HTR-8/SVneo (cell line): ENCODE measurements around the gene CFAP141.

Experiments used
- DNase-seq: peaks from one replicate; pipeline ENCODE4 v3.0.0; 2011; ENCODE audit warnings: low spot score, mixed read lengths; ENCODE audit not compliant: insufficient read length
- FAIRE-seq: peaks from 2 replicates; lab custom pipeline; 2011; peaks lifted over from hg19 to GRCh38; lab: Jason Lieb, UNC

CFAP141 gene

GRCh38 chr1:154178013-154178412 is 28.1 kb downstream of the CFAP141 start:
- no peak for FAIRE-seq
- no peak for DNase-seq

- FAIRE-seq (no peak), DNase-seq (no peak)
Measured at GRCh38 chr1:154176337-154176736, 29.8 kb downstream of the CFAP141 start.

- no peak for FAIRE-seq
Measured at GRCh38 chr1:154174654-154175053, 31.5 kb downstream of the CFAP141 start.

GRCh38 chr1:154171880-154172279 is 34.3 kb downstream of the CFAP141 start:
- DNase-seq (no peak), FAIRE-seq (no peak)

More at GRCh38 chr1:154174654-154175053, 31.5 kb downstream of the CFAP141 start:
- DNase-seq = no peak

GRCh38 chr1:154171223-154171583 is 34.9 kb downstream of the CFAP141 start:
- FAIRE-seq (no peak), DNase-seq (no peak)

GRCh38 chr1:154170547-154171222 is 35.4 kb downstream of the CFAP141 start:
- FAIRE-seq (no peak), DNase-seq (no peak)

- FAIRE-seq (no peak), DNase-seq (no peak)
Measured at GRCh38 chr1:154167461-154167860, 38.7 kb downstream of the CFAP141 start.

GRCh38 chr1:154166207-154166606 is 39.9 kb downstream of the CFAP141 start:
- no peak for DNase-seq
- FAIRE-seq = no peak

- no peak for DNase-seq
- FAIRE-seq = no peak
Measured at GRCh38 chr1:154159554-154159953, 46.6 kb downstream of the CFAP141 start.

GRCh38 chr1:154158307-154159125 is 47.6 kb downstream of the CFAP141 start:
- DNase-seq (no peak), FAIRE-seq (no peak)

GRCh38 chr1:154157520-154158306 is 48.4 kb downstream of the CFAP141 start:
- FAIRE-seq = no peak
- DNase-seq = no peak

- DNase-seq (no peak), FAIRE-seq (no peak)
Measured at GRCh38 chr1:154155251-154155650, 50.9 kb downstream of the CFAP141 start.

GRCh38 chr1:154154534-154155191 is 51.5 kb downstream of the CFAP141 start, which contains the start of gene NUP210L:
NUP210L (minus strand) TSS chr1:154155073.
- DNase-seq (no peak), FAIRE-seq (no peak)

- no peak for FAIRE-seq
- DNase-seq = no peak
Measured at GRCh38 chr1:154154053-154154452, 52.1 kb downstream of the CFAP141 start.

GRCh38 chr1:154151311-154151710 is 54.8 kb downstream of the CFAP141 start:
- FAIRE-seq (no peak), DNase-seq (no peak)
